Spleen (tissue), 11 donors: ENCODE results near the gene CACNB1. TPM values are rescaled to one million over a fixed set of nuclear protein-coding genes. Genes with fewer than 3 reads are reported as not detected.
A peak's percentile ranks its signal among the peaks of the same experiment; 100 is the strongest.

Experiments
- DNase-seq: peaks from one replicate; pipeline ENCODE4 v3.0.0-alpha.2; 2020
- H3K27ac ChIP-seq, 8 donors: fragments of 200-600 bp; sonication (generic) in 7 of 8; 1 replicate in 4 of 8; 2 replicates in 4 of 8; pipeline versions ENCODE4 v1.5.0 to v1.8.0; 2016 to 2021; ENCODE audit warnings: inconsistent platforms in 4 of 8, mild to moderate bottlenecking in 4 of 8, moderate library complexity in 1 of 8
- H3K27me3 ChIP-seq, 7 donors: fragments of 200-600 bp; sonication (generic) in 6 of 7; replicated peaks in 1 of 7; 1 replicate in 4 of 7; 2 replicates in 3 of 7; pipeline versions ENCODE4 v1.5.0 to v1.8.0; 2016 to 2021; ENCODE audit warnings: inconsistent platforms in 3 of 7, mild to moderate bottlenecking in 1 of 7
- H3K36me3 ChIP-seq, 6 donors: fragments of 200-600 bp; sonication (generic) in 5 of 6; 1 replicate in 4 of 6; 2 replicates in 2 of 6; pipeline versions ENCODE4 v1.5.0 to v1.8.0; 2016 to 2021; ENCODE audit warnings: inconsistent platforms in 2 of 6
- H3K4me1 ChIP-seq, 6 donors: fragments of 200-600 bp; sonication (generic) in 5 of 6; 1 replicate in 3 of 6; 2 replicates in 3 of 6; pipeline versions ENCODE4 v1.5.0 to v1.8.0; 2016 to 2021; ENCODE audit warnings: inconsistent platforms in 3 of 6
- H3K4me3 ChIP-seq, 8 donors: fragments of 200-600 bp; sonication (generic) in 7 of 8; 1 replicate in 4 of 8; 2 replicates in 4 of 8; pipeline versions ENCODE4 v1.5.0 to v1.8.0; 2016 to 2021; ENCODE audit warnings: inconsistent platforms in 4 of 8, mild to moderate bottlenecking in 4 of 8, moderate library complexity in 2 of 8
- H3K9me3 ChIP-seq, 8 donors: fragments of 200-600 bp; sonication (generic) in 7 of 8; 1 replicate in 4 of 8; 2 replicates in 4 of 8; pipeline versions ENCODE4 v1.5.0 to v1.8.0; 2016 to 2021; ENCODE audit warnings: inconsistent platforms in 4 of 8
- POLR2A ChIP-seq, 3 donors: fragments of 450-650 bp; IDR thresholded peaks; one replicate each; pipeline ENCODE4 v1.5.1; 2017; ENCODE audit warnings: antibody characterized with exemption in 3 of 3, mild to moderate bottlenecking in 1 of 3
- POLR2AphosphoS5 ChIP-seq, 3 donors: sonication (generic); formaldehyde crosslinking; IDR thresholded peaks; one replicate each; pipeline ENCODE4 v1.5.1; 2017; ENCODE audit warnings: antibody characterized with exemption in 3 of 3
- WGBS, 5 donors: extraction: QIAGEN DNeasy Blood & Tissue Kit in 3 of 5; methylation state at CpG; one replicate each; pipeline versions ENCODE4 v1.1.5 to v1.1.7; 2013 to 2018; 5-methylcytosine and 5-hydroxymethylcytosine counted together
- intact Hi-C: fragments of 100-400 bp; cut with DNase I; formaldehyde crosslinking; loops from one replicate; pipeline ENCODE4 v1.15.0; 2023; ENCODE audit warnings: low total_unique reads
- polyA plus RNA-seq, 3 donors: library from polyadenylated mRNA; stranded (reverse); fragments of 200-250 nt; gene quantifications; one replicate each; pipeline ENCODE4 v1.2.1, GENCODE V29; 2013
- total RNA-seq, 7 donors: library from RNA; depleted of rRNA in 3 of 7; stranded (reverse); fragments of >200 nt in 3 of 7; fragmentation: NEBNext Ultra II Directional in 4 of 7; extraction: Animal tissue kit (Norgen Biotek cat#: 25700) in 4 of 7; gene quantifications; one replicate each; pipeline versions ENCODE4 v1.1.0 to v1.2.1, GENCODE V29; 2016 to 2021
- TF ChIP-seq, protein P1 (sequence below), 11 experiments: fragments of 200-600 bp in 7 of 11; fragments of 450-650 bp in 4 of 11; sonication (generic) in 4 of 11; IDR thresholded peaks in 8 of 11; conservative IDR thresholded peaks in 3 of 11; 1 replicate in 7 of 11; 2 replicates in 4 of 11; pipeline versions ENCODE4 v1.4.0 to v1.8.0; 2016 to 2021; ENCODE audit warnings: antibody characterized with exemption in 11 of 11, inconsistent platforms in 4 of 11, mild to moderate bottlenecking in 1 of 11
- donor health status: healthy with polysubstance abuse.
- donor health status: DM: no; HTN: no; CAD: no; lungs with moderate emphysema.
- donor health status: DM: no; HTN: no; CAD: no.
- donor health status: Bipolar disorder and iron deficiency.
- donor health status: healthy.
- donor health status: DM: no; HTN: no; CAD: no.
- donor health status: DM: yes; HTN: yes; CAD: no.

Gene CACNB1
- total and polyA plus RNA-seq, 10 donors = 2.0 to 11.9 (median 6.7) TPM

DNA sequence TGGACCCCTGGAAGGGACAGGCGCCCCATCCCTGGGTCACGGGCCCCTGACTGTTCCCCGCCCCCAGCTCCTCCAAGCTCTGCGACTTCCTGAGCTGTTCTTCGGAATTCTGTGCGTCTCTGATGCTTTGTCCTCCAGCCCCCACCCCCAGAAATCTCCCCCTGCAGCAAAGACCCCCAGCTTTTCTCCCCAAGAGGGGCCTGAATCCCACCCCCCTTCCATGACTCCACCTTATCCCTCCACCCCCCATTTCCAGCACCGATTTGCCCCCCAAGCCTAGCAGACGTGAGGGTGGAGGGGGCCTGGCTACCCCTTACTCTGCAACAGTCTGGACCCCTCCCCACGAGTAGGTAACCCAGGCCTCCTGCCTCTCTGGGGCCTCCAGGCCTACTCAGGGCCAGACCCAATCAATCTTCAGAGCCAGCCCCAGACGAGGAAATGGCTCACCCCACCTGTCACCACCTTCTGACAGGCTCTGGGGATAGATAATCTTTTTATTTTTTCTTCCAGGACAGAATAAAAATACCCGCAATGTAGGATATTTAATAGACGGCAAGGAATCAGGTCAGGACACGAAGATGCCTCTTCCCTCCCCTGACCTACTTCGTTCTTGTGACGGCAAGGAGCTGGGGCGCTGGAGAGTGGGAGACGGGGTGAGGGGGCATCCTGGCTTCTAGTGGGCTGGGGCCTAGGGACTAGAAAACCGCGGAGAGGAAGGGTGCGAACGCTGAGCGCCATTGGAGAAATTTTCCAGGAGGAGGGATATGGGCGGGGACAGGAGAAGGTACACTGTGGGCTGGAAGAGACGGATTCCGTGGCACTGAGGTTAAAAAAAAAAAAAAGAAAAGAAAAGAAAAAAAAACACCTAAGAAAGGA is 45.3 kb downstream of the CACNB1 start:
- H3K36me3 ChIP-seq = no peaks in the 10 kb centered on the region
- intact Hi-C loops = loop anchor here (5.0 kb wide), 2 partner anchors 85 to 170 kb away; no protein-coding TSS in a partner anchor
- H3K27ac ChIP-seq = peak overlapping the region in 6 of 8 donors; percentile 58 to 95 (median 90)
- TF ChIP-seq, protein P1, sequence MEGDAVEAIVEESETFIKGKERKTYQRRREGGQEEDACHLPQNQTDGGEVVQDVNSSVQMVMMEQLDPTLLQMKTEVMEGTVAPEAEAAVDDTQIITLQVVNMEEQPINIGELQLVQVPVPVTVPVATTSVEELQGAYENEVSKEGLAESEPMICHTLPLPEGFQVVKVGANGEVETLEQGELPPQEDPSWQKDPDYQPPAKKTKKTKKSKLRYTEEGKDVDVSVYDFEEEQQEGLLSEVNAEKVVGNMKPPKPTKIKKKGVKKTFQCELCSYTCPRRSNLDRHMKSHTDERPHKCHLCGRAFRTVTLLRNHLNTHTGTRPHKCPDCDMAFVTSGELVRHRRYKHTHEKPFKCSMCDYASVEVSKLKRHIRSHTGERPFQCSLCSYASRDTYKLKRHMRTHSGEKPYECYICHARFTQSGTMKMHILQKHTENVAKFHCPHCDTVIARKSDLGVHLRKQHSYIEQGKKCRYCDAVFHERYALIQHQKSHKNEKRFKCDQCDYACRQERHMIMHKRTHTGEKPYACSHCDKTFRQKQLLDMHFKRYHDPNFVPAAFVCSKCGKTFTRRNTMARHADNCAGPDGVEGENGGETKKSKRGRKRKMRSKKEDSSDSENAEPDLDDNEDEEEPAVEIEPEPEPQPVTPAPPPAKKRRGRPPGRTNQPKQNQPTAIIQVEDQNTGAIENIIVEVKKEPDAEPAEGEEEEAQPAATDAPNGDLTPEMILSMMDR (IDR thresholded peaks at IDR 0.05 in 8 of 11, conservative IDR thresholded peaks at IDR 0.05 in 3 of 11) = no peak
- no peak for TF ChIP-seq POLR2A (IDR thresholded peaks at IDR 0.05)
- no peak for TF ChIP-seq POLR2AphosphoS5 (IDR thresholded peaks at IDR 0.05)
- H3K9me3 ChIP-seq = no peaks in the 10 kb centered on the region
- DNase-seq = no peak
- 13 to 20% (median 15%) methylated on average over 23 to 25 of the region's 25 CpGs for WGBS, 5 donors
- H3K4me3 ChIP-seq = peak overlapping the region; percentile 1 to 99 (median 83)
- peaks cover 0 to 38% (median 18%) of the 10 kb centered on the region in 7 donors for H3K27me3 ChIP-seq
- peaks cover 10 to 47% (median 33%) of the 10 kb centered on the region in 6 donors for H3K4me1 ChIP-seq

DNA sequence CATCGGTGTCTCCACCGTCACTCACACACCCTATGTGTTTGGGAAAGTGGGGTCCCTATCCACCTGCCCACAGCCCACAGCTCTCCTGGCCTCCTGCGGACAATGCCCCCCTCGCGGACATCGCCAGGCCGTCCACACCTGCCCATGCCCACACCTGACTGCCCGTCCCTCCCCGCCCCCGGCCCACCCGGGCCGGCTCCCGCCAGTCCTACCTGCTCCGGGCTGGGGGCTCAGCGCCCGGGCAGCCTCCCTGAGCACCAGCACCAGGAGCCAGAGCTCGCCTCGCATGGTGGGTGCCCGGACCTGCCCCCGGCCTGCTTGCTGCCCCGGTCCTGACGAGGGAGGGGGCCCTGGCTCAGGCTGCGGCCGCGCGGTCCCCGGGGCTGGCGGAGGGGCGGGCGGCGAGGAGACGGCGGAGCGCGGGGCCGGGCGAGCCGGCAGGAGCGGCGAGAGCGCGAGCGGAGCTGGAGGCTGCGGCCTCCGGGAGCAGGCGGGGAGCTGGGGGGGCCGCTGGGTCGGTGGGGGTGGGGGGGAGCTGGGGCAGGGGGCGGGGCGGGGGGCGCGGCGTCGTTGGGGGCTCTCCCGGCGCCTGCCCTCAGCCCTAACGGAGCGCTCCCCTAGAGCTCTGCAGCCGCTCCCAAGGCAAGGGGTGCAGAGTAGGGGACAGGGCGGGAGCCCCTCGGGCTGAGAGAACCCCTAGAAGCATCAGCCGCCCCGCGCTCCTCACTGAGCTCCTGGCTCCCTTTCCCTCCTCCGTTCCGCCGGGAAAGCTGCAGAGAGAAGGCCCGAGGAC is 46.1 kb downstream of the CACNB1 start, which contains the start of gene PLXDC1:
Gene PLXDC1, minus strand, starts transcription at position 488 of the 793 bp plus-strand sequence. Its CDS starts 200 bp downstream, at position 288.
- H3K36me3 ChIP-seq = no peaks in the 10 kb centered on the region
- intact Hi-C loops = loop anchor here (5.0 kb wide), 2 partner anchors 84 to 169 kb away; no protein-coding TSS in a partner anchor
- H3K4me1 ChIP-seq = peaks cover 10 to 47% (median 33%) of the 10 kb centered on the region in 6 donors
- H3K27ac ChIP-seq = peak within 1 kb of the TSS in 4 of 8 donors; percentile 85 to 95 (median 90)
- no peaks in the 10 kb centered on the region for H3K9me3 ChIP-seq
- WGBS, 5 donors = 2 to 12% (median 4%) methylated on average over 9 to 61 of the region's 68 CpGs
- DNase-seq = peak; percentile 80
- TF ChIP-seq POLR2A (IDR thresholded peaks at IDR 0.05) (no peak), POLR2AphosphoS5 (IDR thresholded peaks at IDR 0.05) (no peak)
- TF ChIP-seq, protein P1 (IDR thresholded peaks at IDR 0.05 in 8 of 11, conservative IDR thresholded peaks at IDR 0.05 in 3 of 11) = no peak
- H3K27me3 ChIP-seq = peaks cover 0 to 38% (median 18%) of the 10 kb centered on the region in 7 donors
- H3K4me3 ChIP-seq = peak within 1 kb of the TSS; percentile 1 to 99 (median 83)

DNA sequence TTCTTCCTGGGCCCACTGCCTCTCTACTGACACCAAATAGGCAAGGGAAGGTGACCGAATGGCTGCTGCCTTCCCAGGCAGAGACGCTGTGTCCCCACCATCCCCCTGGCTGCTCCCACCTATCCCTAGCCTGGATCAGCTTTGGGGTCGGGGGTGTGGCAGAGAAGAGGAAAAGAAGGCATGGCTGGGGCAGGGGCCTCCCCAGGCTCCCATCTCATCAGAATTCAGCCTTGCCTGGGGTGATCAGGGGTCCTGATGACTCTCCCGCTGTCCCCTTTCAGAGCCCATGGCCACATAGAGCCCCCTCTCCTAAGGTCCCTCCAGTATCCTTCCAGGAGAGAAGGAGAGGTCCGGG is 46.7 kb downstream of the CACNB1 start:
- H3K4me3 ChIP-seq = peak overlapping the region in 4 of 8 donors; percentile 70 to 99 (median 86)
- no peak overlapping the region for H3K27ac ChIP-seq
- 28 to 52% (median 36%) methylated on average over 4 to 5 of the region's 5 CpGs for WGBS, 5 donors
- DNase-seq = no peak
- peaks cover 0 to 38% (median 18%) of the 10 kb centered on the region in 7 donors for H3K27me3 ChIP-seq
- intact Hi-C loops = loop anchor here (5.0 kb wide), 2 partner anchors 83 to 168 kb away; no protein-coding TSS in a partner anchor
- peaks cover 10 to 47% (median 33%) of the 10 kb centered on the region in 6 donors for H3K4me1 ChIP-seq
- no peak for TF ChIP-seq POLR2AphosphoS5 (IDR thresholded peaks at IDR 0.05)
- no peak for TF ChIP-seq POLR2A (IDR thresholded peaks at IDR 0.05)
- TF ChIP-seq, protein P1 (IDR thresholded peaks at IDR 0.05 in 8 of 11, conservative IDR thresholded peaks at IDR 0.05 in 3 of 11) = no peak
- no peaks in the 10 kb centered on the region for H3K36me3 ChIP-seq
- H3K9me3 ChIP-seq = no peaks in the 10 kb centered on the region
